GM23338 (cell line): ENCODE data around the gene HOATZ. TPM values are rescaled to one million over a fixed set of nuclear protein-coding genes. Genes with fewer than 3 reads are reported as not detected.

Experiments used
- ATAC-seq: fragments of 200-7000 bp; cut with Tn5 transposase; 3 replicates; pipeline ENCODE4 v1.9.1; 2020
- DNase-seq: peaks from one replicate; pipeline ENCODE4 v3.0.0-alpha.2; 2015; ENCODE audit warnings: low spot score
- H2AFZ ChIP-seq: fragments of 200-600 bp; sonication (generic); 2 replicates; pipeline ENCODE4 v1.8.0; 2016; ENCODE audit warnings: antibody characterized with exemption, mild to moderate bottlenecking, moderate library complexity
- H3F3A ChIP-seq: fragments of 200-600 bp; sonication (generic); replicated peaks from 2 replicates; pipeline ENCODE4 v1.8.0; 2017; ENCODE audit warnings: antibody characterized with exemption, mixed run types, low read depth
- H3K27ac ChIP-seq: fragments of 200-600 bp; sonication (generic); 2 replicates; pipeline ENCODE4 v1.6.1; 2016; ENCODE audit warnings: low read depth
- H3K27me3 ChIP-seq: fragments of 200-600 bp; sonication (generic); 2 replicates; pipeline ENCODE4 v1.8.0; 2016; ENCODE audit warnings: mild to moderate bottlenecking, mixed run types, moderate library complexity; ENCODE audit not compliant: insufficient read depth
- H3K36me3 ChIP-seq: fragments of 200-600 bp; sonication (generic); 2 replicates; pipeline ENCODE4 v1.8.0; 2016; ENCODE audit warnings: mild to moderate bottlenecking; ENCODE audit not compliant: insufficient read depth
- H3K4me1 ChIP-seq: fragments of 200-600 bp; sonication (generic); 2 replicates; pipeline ENCODE4 v1.8.0; 2016; ENCODE audit warnings: mild to moderate bottlenecking, moderate library complexity; ENCODE audit not compliant: insufficient read depth
- H3K4me2 ChIP-seq: fragments of 200-600 bp; sonication (generic); 2 replicates; pipeline ENCODE4 v1.7.1; 2017; ENCODE audit warnings: mixed run types
- H3K4me3 ChIP-seq: fragments of 200-600 bp; sonication (generic); 2 replicates; pipeline ENCODE4 v1.6.1; 2016; ENCODE audit warnings: mixed run types
- H3K79me2 ChIP-seq: fragments of 200-600 bp; sonication (generic); replicated peaks from 2 replicates; pipeline ENCODE4 v1.8.0; 2017; ENCODE audit warnings: mild to moderate bottlenecking; ENCODE audit not compliant: insufficient read depth
- H3K9me2 ChIP-seq: fragments of 200-600 bp; sonication (generic); 2 replicates; pipeline ENCODE4 v1.8.0; 2017; ENCODE audit not compliant: insufficient read depth
- H4K20me1 ChIP-seq: fragments of 200-600 bp; sonication (generic); replicated peaks from 2 replicates; pipeline ENCODE4 v1.8.0; 2017; ENCODE audit warnings: mild to moderate bottlenecking; ENCODE audit not compliant: insufficient read depth
- H3K27ac Mint-ChIP-seq: 2 replicates; pipeline ENCODE4 v1.8.0; 2020; ENCODE audit warnings: inconsistent platforms, mild to moderate bottlenecking, moderate library complexity, mixed read lengths
- H3K27me3 Mint-ChIP-seq: 3 replicates; pipeline ENCODE4 v1.8.0; 2022; ENCODE audit warnings: low read depth, mild to moderate bottlenecking, moderate library complexity, mixed read lengths, inconsistent platforms; ENCODE audit not compliant: insufficient read depth, poor library complexity
- H3K36me3 Mint-ChIP-seq: 3 replicates; pipeline ENCODE4 v1.8.0; 2021; ENCODE audit warnings: low read depth, mild to moderate bottlenecking, inconsistent platforms, moderate library complexity, mixed read lengths
- H3K4me1 Mint-ChIP-seq: 3 replicates; pipeline ENCODE4 v1.8.0; 2020; ENCODE audit warnings: mild to moderate bottlenecking, inconsistent platforms, mixed read lengths
- H3K4me3 Mint-ChIP-seq: 3 replicates; pipeline ENCODE4 v1.8.0; 2021; ENCODE audit warnings: moderate library complexity, mild to moderate bottlenecking, inconsistent platforms, mixed read lengths
- H3K9me3 Mint-ChIP-seq: 3 replicates; pipeline ENCODE4 v1.8.0; 2020; ENCODE audit warnings: moderate library complexity, mild to moderate bottlenecking, inconsistent platforms, mixed read lengths
- ETS1 ChIP-seq: IDR thresholded peaks from 2 replicates; pipeline ENCODE4 v1.6.1; 2016; ENCODE audit warnings: antibody characterized with exemption
- EZH2phosphoT487 ChIP-seq: fragments of 200-600 bp; sonication (generic); IDR thresholded peaks from one replicate; pipeline ENCODE4 v1.8.1; 2018; ENCODE audit warnings: antibody characterized with exemption; ENCODE audit not compliant: unreplicated experiment
- NANOG ChIP-seq: IDR thresholded peaks from 2 replicates; pipeline ENCODE4 v1.6.1; 2016; ENCODE audit warnings: antibody characterized with exemption, borderline replicate concordance
- ZNF462 ChIP-seq: fragments of 250-450 bp; sonication (Bioruptor Pico); IDR thresholded peaks from 2 replicates; pipeline ENCODE4 v1.5.0; 2020; ENCODE audit warnings: mild to moderate bottlenecking, moderate library complexity
- polyA plus RNA-seq: library from polyadenylated mRNA; unstranded; fragments of >200 nt; fragmentation: Nextera tagmentation; extraction: Ambion mirVana; gene quantifications from 2 replicates; pipeline ENCODE4 v1.2.1, GENCODE V29; 2016
- total RNA-seq: library from RNA; depleted of rRNA; stranded (reverse); fragments of >200 nt; shearing (Covaris generic); gene quantifications from 2 replicates; pipeline ENCODE4 v1.2.3, GENCODE V29; 2014

HOATZ gene
- total and polyA plus RNA-seq, 2 experiments from 2014 or later = not detected

- no peak overlapping the region for H2AFZ ChIP-seq
- peak overlapping the region; percentile 89; the same call in 1 of the 2 replicates for H3K4me3 ChIP-seq
- no peak overlapping the region; the same call in 1 of the 2 replicates for H3K4me2 ChIP-seq
- Mint-ChIP-seq H3K36me3 (no peaks in the 10 kb centered on the region; the same call in 1 of the 3 replicates), H3K27ac (no peak overlapping the region), H3K27me3 (peaks cover 42% of the 10 kb centered on the region), H3K4me3 (no peak overlapping the region), H3K4me1 (peaks cover 18% of the 10 kb centered on the region; the same call in 2 of the 3 replicates), H3K9me3 (no peaks in the 10 kb centered on the region; the same call in 2 of the 3 replicates)
- peaks cover 15% of the 10 kb centered on the region for H3K4me1 ChIP-seq
- H3K79me2 ChIP-seq = no peaks in the 10 kb centered on the region
- H3F3A ChIP-seq = no peaks in the 10 kb centered on the region
- H3K36me3 ChIP-seq = no peaks in the 10 kb centered on the region
- peaks cover 58% of the 10 kb centered on the region for H3K27me3 ChIP-seq
- ATAC-seq (no peak), DNase-seq (no peak)
- no peak for TF ChIP-seq EZH2phosphoT487
- TF ChIP-seq NANOG = no peak
- TF ChIP-seq ZNF462 (CRISPR knock-in tag) = no peak
- no peak for TF ChIP-seq ETS1
- no peaks in the 10 kb centered on the region; the same call in 1 of the 2 replicates for H3K9me2 ChIP-seq
- H3K27ac ChIP-seq = no peak overlapping the region
- no peaks in the 10 kb centered on the region for H4K20me1 ChIP-seq
Measured at GRCh38 chr11:111542606-111543275, 28.2 kb downstream of the HOATZ start.
